Caco-2 (cell line): ENCODE measurements around the gene SLC25A51. TPM values are rescaled to one million over a fixed set of nuclear protein-coding genes. Genes with fewer than 3 reads are reported as not detected.

Experiments
- BruUV-seq: library from RNA; stranded (reverse); fragments of 400-500 nt; replicated peaks from 2 replicates; lab custom pipeline; 2021; lab: Mats Ljungman, UMichigan
- CTCF ChIA-PET: fragments of 300-600 bp; sonication (Branson Sonifier 250); formaldehyde crosslinking; loops from one replicate; lab custom pipeline; 2022; ENCODE audit warnings: antibody characterized with exemption; lab: Charles Lee
- POLR2A ChIA-PET: fragments of 300-600 bp; sonication (Branson Sonifier 250); formaldehyde crosslinking; loops from one replicate; lab custom pipeline; 2022; ENCODE audit warnings: antibody characterized with exemption; lab: Charles Lee
- DNase-seq, 2 experiments: peaks; one replicate each; pipeline versions ENCODE4 v3.0.0 to v3.0.0-alpha.2; 2020 to 2022
- H3K27me3 ChIP-seq: replicated peaks from 2 replicates; pipeline ENCODE4 v1.6.0; 2011; ENCODE audit warnings: low read length; ENCODE audit not compliant: control insufficient read depth, insufficient read depth
- H3K36me3 ChIP-seq: 2 replicates; pipeline ENCODE4 v1.5.1; 2011; ENCODE audit warnings: low read length; ENCODE audit not compliant: control insufficient read depth, insufficient read depth
- H3K4me1 ChIP-seq: fragments of 250-450 bp; sonication (Bioruptor Pico); 2 replicates; pipeline ENCODE4 v1.5.1; 2020; ENCODE audit warnings: mild to moderate bottlenecking
- H3K4me3 ChIP-seq: 2 replicates; pipeline ENCODE4 v1.5.1; 2011; ENCODE audit warnings: low read depth, mild to moderate bottlenecking, control low read depth, low read length
- H3K9me3 ChIP-seq: fragments of 250-450 bp; sonication (Bioruptor Pico); 2 replicates; pipeline ENCODE4 v1.5.1; 2020; ENCODE audit warnings: mild to moderate bottlenecking, moderate library complexity
- H3K27ac Mint-ChIP-seq: one replicate; pipeline ENCODE4 v1.8.0; 2022; ENCODE audit warnings: mixed read lengths; ENCODE audit not compliant: unreplicated experiment
- H3K27me3 Mint-ChIP-seq: one replicate; pipeline ENCODE4 v1.8.0; 2022; ENCODE audit warnings: mixed read lengths; ENCODE audit not compliant: insufficient read depth, unreplicated experiment
- H3K36me3 Mint-ChIP-seq: one replicate; pipeline ENCODE4 v1.8.0; 2022; ENCODE audit warnings: mild to moderate bottlenecking, mixed read lengths; ENCODE audit not compliant: insufficient read depth, unreplicated experiment
- H3K4me1 Mint-ChIP-seq: one replicate; pipeline ENCODE4 v1.8.0; 2022; ENCODE audit warnings: low read depth, mixed read lengths; ENCODE audit not compliant: unreplicated experiment
- H3K4me3 Mint-ChIP-seq: one replicate; pipeline ENCODE4 v1.8.0; 2022; ENCODE audit warnings: mild to moderate bottlenecking, moderate library complexity, mixed read lengths; ENCODE audit not compliant: unreplicated experiment
- H3K9me3 Mint-ChIP-seq: one replicate; pipeline ENCODE4 v1.8.0; 2022; ENCODE audit warnings: mixed read lengths; ENCODE audit not compliant: unreplicated experiment
- intact Hi-C: fragments of 100-400 bp; cut with micrococcal nuclease; formaldehyde crosslinking; loops from one replicate; pipeline ENCODE4 v1.10.0; 2022; ENCODE audit not compliant: unreplicated experiment
- total RNA-seq: library from RNA; stranded (reverse); gene quantifications from 2 replicates; pipeline ENCODE4 v1.2.3, GENCODE V29; 2022
- TF ChIP-seq, protein P1 (sequence below), 2 experiments: fragments of 200-600 bp in 1 of 2; IDR thresholded peaks; 1 replicate in 1 of 2; 2 replicates in 1 of 2; pipeline versions ENCODE4 v1.5.1 to v1.8.0; 2011 to 2022; ENCODE audit warnings: antibody characterized with exemption in 1 of 2, control low read depth in 1 of 2, inconsistent platforms in 1 of 2, low read depth in 1 of 2, low read length in 1 of 2, mild to moderate bottlenecking in 1 of 2, moderate library complexity in 1 of 2; ENCODE audit not compliant: insufficient read depth in 1 of 2, severe bottlenecking in 1 of 2, unreplicated experiment in 1 of 2

SLC25A51 gene
- total RNA-seq, 1 experiment from 2014 or later = 29.1 TPM

DNA sequence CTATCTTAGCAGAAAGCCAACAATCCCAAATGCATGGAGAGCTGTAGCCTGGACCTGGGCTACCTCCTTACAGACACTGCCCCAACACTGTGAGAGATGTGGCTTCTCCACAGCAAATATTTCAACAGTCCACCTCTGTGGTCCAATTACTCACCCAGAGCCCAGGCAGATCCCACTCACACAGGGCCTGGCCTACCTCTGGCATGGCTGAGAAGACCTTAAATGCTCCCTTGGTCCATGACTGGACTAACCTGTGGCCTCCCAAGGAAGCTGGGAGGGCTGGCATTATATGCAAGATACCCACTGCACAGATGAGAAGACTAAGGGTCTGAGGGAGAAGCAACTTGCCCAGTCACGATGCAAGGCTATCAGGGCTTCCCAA is 22.8 kb upstream of the SLC25A51 start:
- no peaks in the 10 kb centered on the region for H3K36me3 ChIP-seq
- no peak overlapping the region for H3K4me3 ChIP-seq
- no peaks in the 10 kb centered on the region for H3K27me3 ChIP-seq
- H3K27me3 Mint-ChIP-seq = no peaks in the 10 kb centered on the region
- no peak overlapping the region for H3K4me3 Mint-ChIP-seq
- BruUV-seq = no TSS peak
- H3K9me3 ChIP-seq = no peaks in the 10 kb centered on the region
- no peak for DNase-seq
- no peaks in the 10 kb centered on the region for H3K4me1 ChIP-seq
- H3K4me1 Mint-ChIP-seq = peaks cover 6% of the 10 kb centered on the region
- H3K27ac Mint-ChIP-seq = no peak overlapping the region
- ChIA-PET POLR2A (no interaction called here), CTCF (interaction anchor here (0.5 kb wide), 1 partner anchor 138 kb away, joined by 3 read pairs; no protein-coding TSS in a partner anchor)
- intact Hi-C loops = no loop called here
- TF ChIP-seq, protein P1, sequence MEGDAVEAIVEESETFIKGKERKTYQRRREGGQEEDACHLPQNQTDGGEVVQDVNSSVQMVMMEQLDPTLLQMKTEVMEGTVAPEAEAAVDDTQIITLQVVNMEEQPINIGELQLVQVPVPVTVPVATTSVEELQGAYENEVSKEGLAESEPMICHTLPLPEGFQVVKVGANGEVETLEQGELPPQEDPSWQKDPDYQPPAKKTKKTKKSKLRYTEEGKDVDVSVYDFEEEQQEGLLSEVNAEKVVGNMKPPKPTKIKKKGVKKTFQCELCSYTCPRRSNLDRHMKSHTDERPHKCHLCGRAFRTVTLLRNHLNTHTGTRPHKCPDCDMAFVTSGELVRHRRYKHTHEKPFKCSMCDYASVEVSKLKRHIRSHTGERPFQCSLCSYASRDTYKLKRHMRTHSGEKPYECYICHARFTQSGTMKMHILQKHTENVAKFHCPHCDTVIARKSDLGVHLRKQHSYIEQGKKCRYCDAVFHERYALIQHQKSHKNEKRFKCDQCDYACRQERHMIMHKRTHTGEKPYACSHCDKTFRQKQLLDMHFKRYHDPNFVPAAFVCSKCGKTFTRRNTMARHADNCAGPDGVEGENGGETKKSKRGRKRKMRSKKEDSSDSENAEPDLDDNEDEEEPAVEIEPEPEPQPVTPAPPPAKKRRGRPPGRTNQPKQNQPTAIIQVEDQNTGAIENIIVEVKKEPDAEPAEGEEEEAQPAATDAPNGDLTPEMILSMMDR (IDR thresholded peaks at IDR 0.05; ENCODE audit: insufficient read depth in 1 of 2, low read depth in 1 of 2, low read length in 1 of 2, severe bottlenecking in 1 of 2, unreplicated experiment in 1 of 2) = no peak
- peaks cover 24% of the 10 kb centered on the region for H3K36me3 Mint-ChIP-seq
- no peaks in the 10 kb centered on the region for H3K9me3 Mint-ChIP-seq

DNA sequence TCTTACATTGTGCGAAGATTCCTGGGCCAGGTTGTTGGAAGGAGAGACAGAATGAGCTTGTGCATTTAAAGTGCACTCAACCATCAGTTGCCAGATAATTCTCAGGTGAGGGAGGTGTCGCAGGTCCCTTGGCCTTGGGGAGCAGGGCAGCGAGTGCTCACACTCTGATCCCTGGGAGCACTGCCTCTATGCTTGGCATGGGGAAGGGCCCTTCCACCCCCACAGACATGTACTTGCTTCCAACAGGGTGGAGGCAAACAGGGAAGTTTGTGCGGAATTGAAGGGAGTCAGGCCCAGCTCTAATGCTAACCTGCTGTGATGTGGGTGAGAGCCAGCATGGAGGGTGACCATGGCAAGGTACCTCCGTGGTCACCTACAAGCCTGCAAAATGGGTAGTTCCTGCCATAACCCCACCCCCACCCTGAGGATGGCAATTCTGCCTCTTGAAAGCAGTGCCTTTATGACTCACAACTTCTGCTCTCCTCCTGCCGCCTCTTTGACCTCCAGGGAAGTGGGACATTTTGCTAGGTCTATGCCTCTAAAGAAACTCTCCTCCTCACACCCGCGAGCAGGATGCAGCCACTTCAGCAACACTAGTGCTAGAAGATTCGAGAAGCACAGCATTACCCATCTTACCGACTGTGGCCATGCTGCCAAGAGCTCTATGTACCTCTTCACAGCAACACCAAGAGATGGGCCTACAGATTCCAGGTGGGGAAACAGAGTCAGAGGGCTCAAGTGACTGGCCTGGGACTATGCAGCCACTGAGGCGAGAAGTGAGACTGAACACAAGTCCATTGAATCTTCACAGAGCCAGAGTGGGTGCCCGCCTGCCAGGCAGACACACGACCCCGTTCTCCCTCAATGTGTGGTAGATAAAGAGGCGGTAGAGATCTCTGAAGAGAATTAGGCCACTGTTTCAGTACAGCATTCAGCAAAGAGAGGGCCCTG is 22.1 kb upstream of the SLC25A51 start:
- no peaks in the 10 kb centered on the region for H3K9me3 Mint-ChIP-seq
- Histone ChIP-seq H3K4me1 (no peaks in the 10 kb centered on the region), H3K4me3 (no peak overlapping the region), H3K9me3 (no peaks in the 10 kb centered on the region), H3K36me3 (no peaks in the 10 kb centered on the region), H3K27me3 (no peaks in the 10 kb centered on the region)
- peaks cover 18% of the 10 kb centered on the region for H3K36me3 Mint-ChIP-seq
- BruUV-seq = no TSS peak
- H3K27ac Mint-ChIP-seq = no peak overlapping the region
- TF ChIP-seq, protein P1 (IDR thresholded peaks at IDR 0.05; ENCODE audit: insufficient read depth in 1 of 2, low read depth in 1 of 2, low read length in 1 of 2, severe bottlenecking in 1 of 2, unreplicated experiment in 1 of 2) = no peak
- H3K4me3 Mint-ChIP-seq = no peak overlapping the region
- no peaks in the 10 kb centered on the region for H3K27me3 Mint-ChIP-seq
- POLR2A ChIA-PET = no interaction called here
- CTCF ChIA-PET = interaction anchor here (0.5 kb wide), 1 partner anchor 138 kb away, joined by 3 read pairs; no protein-coding TSS in a partner anchor
- intact Hi-C loops = no loop called here
- peaks cover 6% of the 10 kb centered on the region for H3K4me1 Mint-ChIP-seq
- DNase-seq = no peak

DNA sequence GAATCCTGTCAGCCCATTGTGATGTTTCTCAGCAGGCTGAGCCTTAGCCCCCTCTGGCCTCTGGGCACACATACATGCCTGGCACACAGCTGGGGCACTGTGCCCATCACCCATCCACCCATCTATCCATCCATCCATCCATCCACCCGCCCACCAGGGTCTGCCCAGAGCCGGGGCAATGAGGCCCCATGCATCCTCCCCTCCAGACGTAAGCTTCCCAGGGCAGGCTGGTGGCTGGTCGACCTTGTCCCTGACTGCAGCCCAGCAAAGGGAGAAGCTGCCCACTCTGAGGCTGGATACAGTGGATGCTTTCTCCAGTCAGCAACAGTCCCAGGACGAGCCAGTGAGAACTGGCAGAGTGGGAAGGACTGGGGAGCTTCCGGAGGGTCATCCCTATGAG is 21.1 kb upstream of the SLC25A51 start:
- Histone ChIP-seq H3K9me3 (no peaks in the 10 kb centered on the region), H3K4me3 (no peak overlapping the region), H3K36me3 (no peaks in the 10 kb centered on the region), H3K4me1 (no peaks in the 10 kb centered on the region), H3K27me3 (no peaks in the 10 kb centered on the region)
- no peak overlapping the region for H3K4me3 Mint-ChIP-seq
- no peaks in the 10 kb centered on the region for H3K9me3 Mint-ChIP-seq
- peaks cover 18% of the 10 kb centered on the region for H3K36me3 Mint-ChIP-seq
- ChIA-PET CTCF (no interaction called here), POLR2A (no interaction called here)
- H3K27me3 Mint-ChIP-seq = no peaks in the 10 kb centered on the region
- intact Hi-C loops = no loop called here
- BruUV-seq = no TSS peak
- TF ChIP-seq, protein P1 (IDR thresholded peaks at IDR 0.05; ENCODE audit: insufficient read depth in 1 of 2, low read depth in 1 of 2, low read length in 1 of 2, severe bottlenecking in 1 of 2, unreplicated experiment in 1 of 2) = no peak
- H3K4me1 Mint-ChIP-seq = peaks cover 6% of the 10 kb centered on the region
- H3K27ac Mint-ChIP-seq = no peak overlapping the region
- no peak for DNase-seq
